Amniotic stem cell (primary cell): ENCODE measurements around the gene VGLL3.
A peak's percentile ranks its signal among the peaks of the same experiment; 100 is the strongest.
"Not testable (repeated sequence)": the region's sequence is repeated elsewhere in the genome, so short reads cannot be mapped to it uniquely, and the experiment has no call there.

Experiments
- DNase-seq: peaks from one replicate; lab custom pipeline; 2025; lab: John Stamatoyannopoulos, UW

The VGLL3 gene

GRCh38 chr3:86989006-86989405 is 1.9 kb downstream of the VGLL3 start:
- DNase-seq = no peak

DNA sequence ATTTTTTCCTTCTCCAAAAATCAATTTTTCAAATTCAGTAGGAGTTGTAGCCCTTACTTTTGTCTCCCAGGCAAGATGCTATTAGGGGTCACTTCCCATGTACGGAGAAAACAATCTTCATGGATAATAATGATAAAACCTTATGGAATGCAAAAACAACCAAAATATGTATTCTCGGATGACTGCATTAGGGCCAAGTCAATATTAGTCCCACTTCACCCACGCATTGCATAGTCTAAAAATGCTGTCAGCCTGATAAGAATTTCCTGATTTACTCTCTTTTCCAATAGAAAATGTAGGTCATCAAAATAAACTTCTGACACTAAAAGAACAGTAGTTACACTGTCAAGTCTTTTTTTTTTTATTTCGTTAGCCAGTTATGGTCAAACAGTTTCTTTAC is 2.7 kb downstream of the VGLL3 start:
- peak; percentile 60 for DNase-seq

- no peak for DNase-seq
These were observed 3.6 kb downstream of the VGLL3 start for GRCh38 chr3:86987421-86987715.

- DNase-seq = no peak
These were observed 4.1 kb downstream of the VGLL3 start for GRCh38 chr3:86986671-86987420.

GRCh38 chr3:86985181-86985826 is 5.6 kb downstream of the VGLL3 start:
- DNase-seq = no peak

DNA sequence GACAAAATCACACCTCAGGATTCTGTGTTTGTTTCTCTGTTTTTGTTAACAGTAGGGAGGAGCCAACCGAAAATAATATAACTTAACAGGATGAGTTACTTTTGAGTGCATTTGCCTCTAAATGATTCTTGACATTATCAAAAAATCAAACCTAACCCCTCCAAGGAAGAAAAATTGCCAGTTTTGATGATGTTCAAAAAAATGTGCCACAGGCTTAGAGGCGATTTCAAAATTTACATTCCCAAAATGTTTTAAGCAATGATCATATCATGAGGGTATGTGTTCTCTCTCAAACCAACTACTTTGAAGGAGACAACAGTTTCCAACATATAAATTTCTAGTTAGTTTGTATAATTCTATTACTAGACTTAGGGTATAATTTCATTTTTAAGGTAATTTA is 6.7 kb downstream of the VGLL3 start:
- DNase-seq = no peak

DNA sequence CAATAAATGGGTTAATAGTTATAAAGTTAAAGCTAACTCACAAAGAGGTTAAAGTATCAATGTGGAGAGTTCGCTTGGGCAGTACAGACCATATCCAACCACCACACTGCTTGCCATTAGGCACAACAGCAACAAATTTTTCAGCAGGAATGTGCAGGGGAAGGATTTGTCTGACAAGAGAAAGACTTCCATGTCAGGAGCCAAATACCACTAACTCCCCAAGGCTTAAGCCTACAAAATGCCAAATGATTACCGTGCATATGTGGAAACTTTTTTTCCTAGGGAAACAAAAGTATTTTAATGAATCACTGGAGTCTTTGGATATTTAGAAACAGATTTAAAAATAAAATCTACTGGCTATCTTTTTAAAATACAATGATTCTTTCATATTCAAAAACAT is 8.1 kb downstream of the VGLL3 start:
- peak; percentile 39 for DNase-seq

DNA sequence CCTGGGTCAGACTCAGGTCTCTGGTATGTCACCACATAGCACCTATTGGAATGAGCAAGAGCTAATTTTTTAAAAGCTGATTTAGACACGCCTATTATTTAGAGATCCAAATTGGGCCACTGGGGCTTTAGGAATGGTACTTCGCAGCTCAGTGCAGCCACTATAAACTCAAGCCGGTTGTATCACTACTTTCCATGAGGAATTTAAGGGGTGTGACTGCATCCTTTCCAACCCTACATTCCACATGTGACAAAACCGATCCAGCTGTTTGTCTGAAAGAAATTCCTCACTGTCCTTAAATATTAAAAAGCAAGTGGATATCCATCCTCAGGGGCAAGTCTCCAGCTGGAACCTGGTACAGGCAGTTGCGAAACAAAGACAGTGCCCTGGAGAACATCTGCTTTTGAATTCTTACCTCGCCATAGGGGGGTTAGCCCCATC is 12.8 kb downstream of the VGLL3 start:
- no peak for DNase-seq

DNA sequence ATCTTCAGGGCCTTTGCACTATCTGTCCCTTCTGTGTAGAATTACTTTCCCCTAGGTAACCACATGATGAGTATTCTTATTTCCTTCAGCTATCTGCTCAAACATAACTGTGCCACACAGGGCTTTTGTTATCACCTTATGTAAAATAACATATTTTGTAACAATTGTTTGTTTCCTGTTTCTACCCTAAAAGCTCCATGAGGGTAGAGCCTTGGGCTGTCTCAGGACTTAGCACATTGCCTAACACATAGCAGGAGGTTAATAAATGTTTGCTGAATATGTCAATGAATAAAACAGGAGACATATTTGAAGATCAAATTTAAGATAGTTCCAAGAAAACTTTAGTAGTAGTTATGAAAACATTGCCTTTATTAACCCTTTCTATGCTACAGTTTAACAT is 14.7 kb downstream of the VGLL3 start:
- DNase-seq = no peak

DNA sequence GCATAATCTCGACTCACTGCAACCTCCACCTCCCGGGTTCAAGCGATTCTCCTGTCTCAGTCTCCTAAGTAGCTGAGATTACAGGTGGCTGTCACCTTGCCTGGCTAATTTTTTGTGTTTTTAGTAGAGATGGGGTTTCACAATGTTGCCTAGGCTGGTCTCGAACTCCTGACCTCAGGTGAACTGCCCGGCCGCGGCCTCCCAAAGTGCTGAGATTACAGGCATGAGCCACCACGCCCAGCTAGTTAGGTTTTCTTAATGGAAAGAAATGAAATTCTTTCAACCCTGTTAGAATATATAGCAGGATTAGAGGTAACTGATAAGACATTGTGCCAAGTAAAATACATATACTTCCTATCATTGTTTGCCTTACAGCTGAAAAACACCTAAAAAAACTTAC is 16.8 kb downstream of the VGLL3 start:
- not testable (repeated sequence) for DNase-seq

DNA sequence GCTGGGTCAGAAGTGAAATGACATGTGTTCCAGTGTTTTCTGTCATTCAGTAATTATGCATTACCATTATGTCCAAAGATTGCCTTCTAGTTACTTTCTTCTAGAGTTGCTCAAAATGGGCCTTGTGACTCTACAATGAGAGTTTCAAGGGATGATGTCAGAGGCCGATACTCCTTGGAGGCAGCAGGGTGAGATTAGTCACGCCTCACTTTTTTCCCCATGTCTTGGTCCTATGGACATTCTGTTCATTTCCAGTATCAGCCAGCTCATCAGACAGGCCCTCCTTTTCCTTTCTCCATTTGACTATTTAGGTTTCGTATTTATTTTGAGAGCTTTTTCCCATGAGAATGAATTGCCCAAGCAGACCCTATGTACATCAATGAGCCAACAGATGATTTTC is 17.5 kb downstream of the VGLL3 start:
- peak; percentile 72 for DNase-seq

- DNase-seq = no peak
These were observed 21.3 kb downstream of the VGLL3 start for GRCh38 chr3:86969500-86970189.

DNA sequence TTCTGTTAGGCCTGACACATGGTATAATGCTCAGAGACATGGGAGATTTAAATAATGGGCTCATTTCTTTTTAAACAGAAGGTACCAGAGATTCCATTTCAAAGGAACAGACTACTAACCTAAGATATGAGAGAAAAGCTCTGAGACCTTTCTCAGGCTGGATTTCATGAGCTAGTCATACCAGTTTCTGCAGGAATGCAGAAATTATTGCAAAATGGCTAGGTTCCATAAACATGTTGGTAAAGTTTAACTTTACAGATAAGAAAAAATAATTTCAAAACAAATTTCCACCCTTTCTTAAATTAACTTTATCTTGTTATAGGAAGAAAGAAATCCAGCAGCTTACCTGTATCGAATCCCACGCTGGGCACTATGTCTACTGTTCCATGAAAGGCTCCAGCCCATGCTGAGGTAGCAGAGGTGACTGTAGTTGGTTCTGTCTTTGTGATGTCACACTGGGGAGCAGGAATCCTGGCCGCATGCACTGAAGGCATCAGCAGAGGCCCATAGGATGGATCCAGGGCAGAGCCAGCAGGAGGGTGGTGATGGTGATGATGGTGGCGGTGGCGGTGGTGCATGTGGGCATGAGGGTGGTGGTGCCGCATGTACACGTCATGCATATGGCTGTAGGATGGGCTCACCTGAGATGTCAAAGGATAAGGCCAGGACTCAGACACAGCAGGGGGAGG is 22.6 kb downstream of the VGLL3 start:
- no peak for DNase-seq

DNA sequence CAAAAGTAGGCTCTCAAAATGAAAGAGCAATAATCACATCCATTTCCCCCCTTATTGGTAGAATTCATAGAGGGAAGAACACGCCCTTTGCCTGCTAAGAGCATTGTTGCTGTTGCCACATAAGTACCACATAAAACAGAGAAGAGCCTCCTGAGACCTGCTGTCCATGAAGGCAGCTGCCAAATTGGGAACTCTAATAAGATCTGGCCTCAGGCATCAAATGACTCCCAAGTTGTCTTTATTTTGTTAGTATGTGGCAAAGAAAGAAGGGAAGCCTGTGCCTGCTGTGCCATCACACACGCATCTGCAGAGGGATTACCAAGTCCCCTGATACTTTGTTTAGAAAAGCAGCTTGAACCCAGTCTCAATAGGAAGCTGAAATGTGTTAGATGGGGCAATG is 23.9 kb downstream of the VGLL3 start:
- DNase-seq = no peak

DNA sequence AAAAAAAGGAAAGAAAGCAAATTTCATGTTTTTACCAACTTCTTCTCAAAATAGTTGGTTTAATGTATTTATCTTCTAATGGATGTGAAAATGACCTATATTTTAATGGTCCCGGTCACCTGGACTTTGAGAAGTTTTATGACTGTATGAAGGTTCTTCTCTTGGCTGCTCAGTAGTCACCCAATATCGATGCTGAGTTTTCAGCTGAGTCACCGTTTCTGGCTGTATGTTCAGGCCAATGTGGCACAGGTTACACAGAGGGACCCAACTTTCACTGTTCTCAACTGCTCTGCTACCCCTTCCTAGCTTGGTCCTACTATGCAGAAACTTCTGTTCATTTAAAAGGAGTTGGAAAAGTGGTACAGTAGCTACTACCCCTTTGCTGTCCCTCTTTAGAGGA is 25.8 kb downstream of the VGLL3 start:
- no peak for DNase-seq

- DNase-seq = no peak
These were observed 27.3 kb downstream of the VGLL3 start for GRCh38 chr3:86963611-86964010.

GRCh38 chr3:86961297-86961696 is 29.7 kb downstream of the VGLL3 start:
- no peak for DNase-seq

DNA sequence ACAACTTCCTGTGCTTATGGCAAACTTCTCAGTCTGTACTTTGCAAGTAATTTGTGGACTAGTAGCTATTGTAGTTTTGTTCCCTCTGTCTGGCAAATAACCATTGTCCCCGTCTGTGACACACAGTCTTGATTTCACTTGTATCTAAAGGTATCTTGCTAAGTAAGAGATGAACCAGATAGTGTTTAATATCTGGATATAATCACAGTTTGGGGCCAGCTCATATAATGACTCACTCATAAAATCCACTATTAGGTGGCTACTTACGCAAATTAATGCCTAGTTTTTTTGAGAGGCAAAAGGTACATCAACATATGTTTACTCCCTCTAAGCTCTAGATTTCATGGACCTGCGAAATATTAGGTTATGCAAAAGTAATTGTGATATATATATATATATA is 30.4 kb downstream of the VGLL3 start:
- no peak for DNase-seq

DNA sequence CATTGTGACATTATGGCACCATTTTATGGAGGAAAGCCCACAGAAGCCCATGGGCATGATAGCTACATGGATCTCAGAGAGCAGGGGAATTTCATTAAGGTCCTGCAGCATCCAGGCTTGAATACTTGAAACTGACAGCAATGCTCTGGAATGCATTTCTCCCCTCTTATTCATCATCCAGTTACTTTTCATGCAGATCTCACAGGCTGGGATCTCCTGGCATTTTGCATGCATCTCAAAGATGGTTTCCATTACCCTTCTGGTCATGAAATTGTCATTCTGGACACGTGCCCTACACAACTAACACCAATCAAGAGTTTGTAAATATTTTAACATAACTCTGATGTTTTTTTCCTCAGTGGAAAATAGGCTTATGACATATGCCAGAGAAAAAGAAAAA is 32.4 kb downstream of the VGLL3 start:
- DNase-seq = peak; percentile 60

DNA sequence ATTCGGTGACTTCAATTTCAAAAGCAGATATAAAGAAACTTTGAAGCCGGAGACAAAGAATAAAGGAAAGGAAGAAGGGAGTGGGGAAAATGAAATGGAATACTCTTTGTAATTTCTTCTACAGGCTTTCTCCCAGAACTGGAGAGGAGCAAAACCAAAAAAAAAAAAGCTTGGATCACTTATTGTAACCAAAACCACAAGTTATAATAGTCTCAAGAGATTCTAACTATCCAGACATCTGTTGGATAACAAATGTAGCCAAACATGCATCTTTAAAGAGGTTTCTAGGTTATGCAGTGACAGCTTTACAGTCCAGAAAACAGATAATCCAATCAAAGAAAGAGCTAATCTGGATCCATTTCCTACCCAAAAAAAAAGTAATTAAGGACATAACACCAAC is 36.2 kb downstream of the VGLL3 start:
- DNase-seq = no peak

DNA sequence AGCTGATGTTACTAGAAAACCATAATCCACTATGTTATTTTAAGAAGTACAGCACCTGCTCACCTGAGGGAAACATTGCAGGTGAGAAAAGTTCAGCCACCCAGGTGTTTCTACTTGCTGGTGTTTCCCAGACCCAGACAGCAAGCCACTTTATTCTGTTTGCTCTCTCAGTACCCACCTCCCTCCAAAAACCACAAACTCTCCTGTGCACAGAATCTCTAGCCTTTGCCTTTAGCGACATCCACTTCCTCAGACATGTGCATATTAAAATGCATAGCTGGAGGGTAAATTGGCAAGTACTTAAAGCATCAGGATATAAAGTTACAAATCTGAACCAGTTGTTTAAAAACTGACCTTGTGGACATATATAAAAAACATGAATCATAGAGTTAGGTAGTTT is 36.7 kb downstream of the VGLL3 start:
- DNase-seq = peak; percentile 21

DNA sequence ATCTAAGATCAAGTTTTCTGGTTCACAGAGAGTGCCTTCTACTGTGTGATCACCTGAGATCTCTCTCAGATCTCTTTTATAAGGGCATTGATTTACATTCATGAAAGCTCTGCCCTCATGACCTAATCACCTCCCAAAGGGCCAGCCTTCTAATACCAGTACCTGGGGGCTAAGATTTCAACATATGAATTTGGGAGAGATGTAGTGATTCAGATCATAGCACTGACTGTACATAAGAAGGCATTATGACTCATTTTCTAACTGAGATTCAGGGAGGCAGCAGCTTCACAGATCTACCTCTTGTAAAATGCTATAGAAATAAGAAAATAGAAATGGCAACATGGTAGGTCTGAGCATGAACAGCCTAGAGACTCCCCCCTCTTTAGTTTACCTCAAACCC is 39.6 kb downstream of the VGLL3 start:
- DNase-seq = peak; percentile 20

- DNase-seq = no peak
These were observed 40.2 kb downstream of the VGLL3 start for GRCh38 chr3:86950717-86951116.
